DMS53 treated with DMSO at 0.1 percent for 48 hours (cell line): Measurements from ENCODE around the gene GRAMD2B.
"Not testable (repeated sequence)": the region's sequence is repeated elsewhere in the genome, so short reads cannot be mapped to it uniquely, and the experiment has no call there.

Experiments used
- DNase-seq: peaks from one replicate; lab custom pipeline; 2025; ENCODE audit not compliant: unreplicated experiment; lab: John Stamatoyannopoulos, UW

The GRAMD2B gene

GRCh38 chr5:126403876-126404275 is 19.3 kb upstream of the GRAMD2B start:
- no peak for DNase-seq

- no peak for DNase-seq
Observed at GRCh38 chr5:126410623-126411022, 12.6 kb upstream of the GRAMD2B start.

DNA sequence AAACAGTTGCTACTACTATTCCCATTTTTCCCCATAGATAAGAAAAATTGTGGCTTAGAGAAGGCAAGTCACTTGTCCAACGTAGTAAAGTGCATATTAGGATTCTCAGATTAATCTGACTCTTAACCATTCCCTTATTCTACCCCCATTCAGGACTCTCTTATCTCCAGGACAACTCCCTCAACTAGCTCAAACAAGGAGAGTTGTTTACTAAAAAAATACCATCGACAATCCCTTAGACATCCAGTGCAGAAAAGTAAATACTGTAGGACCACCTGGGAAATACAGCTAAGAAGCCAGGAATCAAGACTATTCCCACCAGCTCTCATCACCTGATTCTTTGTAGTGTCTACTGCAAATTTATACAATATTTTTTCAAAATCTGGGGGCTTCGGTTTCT is 9.4 kb upstream of the GRAMD2B start:
- no peak for DNase-seq

DNA sequence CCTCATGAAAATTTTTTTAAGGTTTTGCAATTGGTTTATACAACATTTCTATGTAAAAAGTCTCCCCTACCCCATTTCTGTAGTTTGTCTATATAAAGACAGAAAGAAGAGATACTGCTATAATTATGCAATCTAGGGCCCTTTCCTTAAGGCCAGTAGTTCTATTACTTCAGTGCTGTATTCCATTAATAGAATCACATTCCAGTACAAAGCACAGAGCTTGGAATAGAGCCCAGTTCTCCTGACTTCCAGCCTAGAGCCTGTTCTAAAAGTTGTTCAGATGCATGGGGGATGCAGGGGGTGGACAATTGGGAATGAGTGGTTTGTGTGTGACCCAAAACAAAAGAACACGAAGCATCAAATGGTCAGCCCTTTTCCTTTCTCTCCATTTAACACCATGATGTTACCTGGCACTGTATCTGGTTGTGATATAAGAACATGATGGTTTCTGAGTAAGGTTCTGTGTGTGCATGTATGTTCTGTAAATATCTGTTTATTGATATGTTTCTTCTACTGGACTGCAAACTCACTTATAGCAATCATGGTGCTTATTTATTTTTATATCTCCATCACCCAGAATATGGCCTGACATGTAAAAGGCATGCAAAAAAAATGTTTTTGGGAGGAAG is 8.2 kb upstream of the GRAMD2B start:
- DNase-seq, result no peak

- no peak for DNase-seq
Observed at GRCh38 chr5:126415789-126416188, 7.4 kb upstream of the GRAMD2B start.

DNA sequence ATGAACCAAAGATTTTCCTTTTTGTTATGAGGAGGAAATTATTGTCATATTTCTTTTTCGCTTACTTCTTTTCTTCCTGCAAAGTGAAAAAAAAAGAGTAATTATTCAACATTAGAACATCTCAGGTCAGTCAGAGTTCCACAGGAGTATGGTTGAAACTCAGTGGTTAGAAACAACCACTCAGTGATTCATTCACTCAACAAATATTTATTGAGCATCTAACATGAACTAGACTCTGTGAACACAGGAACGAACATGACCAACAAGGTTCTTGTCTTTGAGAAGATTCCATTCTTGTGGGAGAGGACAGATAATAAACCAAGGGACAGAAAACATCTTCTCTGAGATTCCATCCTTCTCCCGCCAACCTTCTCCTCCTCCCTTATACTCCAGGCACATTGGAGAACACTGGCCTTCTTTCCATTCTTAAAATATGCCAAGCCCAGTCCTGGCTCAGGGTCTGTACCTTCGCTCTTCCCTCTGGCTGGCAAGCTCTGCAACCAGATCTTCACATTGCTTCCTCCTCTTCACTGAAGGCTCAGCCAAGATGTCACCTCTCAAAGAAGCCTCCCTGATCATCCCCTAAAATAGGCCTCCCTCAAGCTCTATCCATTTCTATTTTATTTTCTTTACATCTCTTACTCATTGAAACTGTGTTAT is 6.8 kb upstream of the GRAMD2B start:
- no peak for DNase-seq

DNA sequence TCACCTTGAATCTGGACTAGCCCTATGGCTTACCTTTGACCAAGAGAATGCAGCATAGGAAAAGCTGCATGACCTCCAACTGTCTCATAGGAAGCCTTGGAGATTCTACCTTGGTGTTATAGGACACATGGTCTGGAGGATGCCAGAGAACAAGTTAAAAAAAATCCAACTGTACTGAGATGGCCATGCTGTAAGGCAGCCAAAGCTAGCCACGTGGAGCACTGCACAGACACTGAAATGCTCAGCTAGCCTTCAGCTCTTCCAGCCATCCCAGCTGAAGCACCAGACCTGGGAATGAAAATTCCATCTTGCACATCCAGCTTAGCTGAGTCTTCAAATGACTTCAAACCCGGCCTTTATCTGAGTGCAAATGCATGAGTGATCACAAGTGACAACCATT is 6.0 kb upstream of the GRAMD2B start:
- DNase-seq, result no peak

DNA sequence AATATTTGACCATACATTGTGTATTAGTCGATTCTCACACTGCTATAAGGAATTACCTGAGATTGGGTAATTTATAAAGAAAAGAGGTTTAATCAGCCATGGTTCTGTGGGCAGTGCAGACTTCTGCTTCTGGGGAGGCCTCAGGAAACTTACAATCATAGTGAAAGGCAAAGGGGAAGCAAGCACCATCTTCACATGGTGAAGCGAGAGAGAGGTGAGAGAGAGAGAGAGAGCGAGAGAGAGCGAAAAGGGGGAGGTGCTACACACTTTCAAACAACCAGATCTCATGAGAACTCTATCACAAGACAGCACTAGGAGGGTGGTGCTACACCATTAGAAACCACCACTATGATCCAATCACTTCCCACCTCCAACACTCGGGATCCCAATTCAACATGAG is 4.1 kb upstream of the GRAMD2B start:
- DNase-seq, result no peak

- no peak for DNase-seq
Observed at GRCh38 chr5:126428421-126428820, 5.2 kb downstream of the GRAMD2B start.

GRCh38 chr5:126430631-126431030 is 7.4 kb downstream of the GRAMD2B start:
- DNase-seq, result no peak

DNA sequence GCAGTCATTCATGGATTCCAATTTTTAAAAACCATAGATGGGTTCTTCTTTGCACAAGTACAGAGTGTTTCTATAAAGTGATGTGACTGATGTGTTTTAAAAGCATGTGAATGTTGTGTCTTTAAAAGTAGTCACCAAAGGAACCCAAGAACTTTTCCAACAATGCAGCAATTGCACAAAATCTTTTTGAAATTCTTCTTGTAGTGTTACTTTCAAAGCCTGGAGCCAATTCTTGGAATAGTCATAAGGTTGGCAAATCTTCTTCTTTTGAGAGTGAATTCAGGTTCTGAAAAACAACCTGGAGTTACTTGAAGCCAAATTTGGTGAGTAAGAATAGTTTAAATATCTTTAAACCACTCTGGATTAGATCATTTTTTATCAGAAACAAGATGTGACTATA is 10.5 kb downstream of the GRAMD2B start:
- no peak for DNase-seq

GRCh38 chr5:126435261-126435660 is 12.1 kb downstream of the GRAMD2B start:
- DNase-seq, result no peak

- DNase-seq, result no peak
Observed at GRCh38 chr5:126435714-126436113, 12.5 kb downstream of the GRAMD2B start.

- no peak for DNase-seq
Observed at GRCh38 chr5:126437721-126438120, 14.5 kb downstream of the GRAMD2B start.

DNA sequence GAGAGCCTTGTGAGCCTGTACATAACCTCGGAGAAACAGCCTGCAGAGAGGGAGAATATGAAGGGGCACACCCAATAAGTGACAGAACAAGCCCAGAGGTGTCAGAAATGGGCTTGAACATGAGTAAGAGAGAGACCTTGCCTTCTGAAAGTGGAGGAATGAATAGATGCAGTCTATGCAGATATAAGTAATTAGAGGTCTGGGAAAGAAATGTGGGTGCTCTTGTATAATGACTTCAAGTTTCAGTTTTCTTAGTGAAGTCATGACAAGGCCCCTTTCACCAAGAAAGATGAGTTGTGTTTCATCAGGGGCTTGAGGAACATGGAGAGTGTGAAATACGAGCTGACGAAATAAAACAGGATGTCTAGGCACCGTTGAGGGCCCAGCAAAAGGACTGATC is 15.1 kb downstream of the GRAMD2B start:
- DNase-seq, result no peak

GRCh38 chr5:126438868-126439267 is 15.7 kb downstream of the GRAMD2B start:
- DNase-seq, result no peak

DNA sequence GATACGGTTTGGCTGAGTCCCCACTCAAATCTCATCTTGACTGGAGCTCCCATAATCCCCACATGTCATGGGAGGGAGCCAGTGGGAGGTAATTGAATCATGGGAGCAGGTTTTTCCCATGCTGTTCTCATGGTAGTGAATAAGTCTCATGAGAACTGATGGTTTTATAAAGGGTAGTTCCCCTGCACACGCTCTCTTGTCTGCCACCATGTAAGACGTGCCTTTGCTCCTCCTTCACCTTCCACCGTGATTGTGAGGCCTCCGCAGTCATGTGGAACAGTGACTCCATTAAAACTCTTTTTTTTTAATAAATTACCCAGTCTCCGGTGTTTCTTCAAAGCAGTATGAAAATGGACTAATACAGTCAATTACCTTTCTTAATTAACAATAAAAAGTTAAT is 16.5 kb downstream of the GRAMD2B start:
- DNase-seq, result not testable (repeated sequence)

DNA sequence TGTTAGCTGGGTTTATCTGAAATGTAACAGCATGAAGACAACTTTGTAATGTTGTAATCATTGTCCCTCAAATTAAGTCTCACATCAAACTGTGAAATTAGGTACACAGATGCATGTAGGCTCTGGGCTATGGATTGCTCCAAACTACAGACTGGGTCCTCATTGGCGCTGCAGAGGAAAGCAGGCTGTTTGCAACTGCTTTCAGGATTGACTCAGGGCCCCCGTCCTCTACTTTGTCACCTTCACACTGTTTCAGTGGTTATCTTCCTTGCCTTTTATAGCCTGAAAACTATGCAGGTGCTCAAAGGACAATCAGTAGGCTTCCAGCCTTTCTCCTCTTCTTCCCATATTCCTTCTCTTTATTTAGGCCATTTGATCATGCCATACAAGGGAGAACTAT is 18.0 kb downstream of the GRAMD2B start:
- no peak for DNase-seq

- DNase-seq, result no peak
Observed at GRCh38 chr5:126443374-126443851, 20.2 kb downstream of the GRAMD2B start.

DNA sequence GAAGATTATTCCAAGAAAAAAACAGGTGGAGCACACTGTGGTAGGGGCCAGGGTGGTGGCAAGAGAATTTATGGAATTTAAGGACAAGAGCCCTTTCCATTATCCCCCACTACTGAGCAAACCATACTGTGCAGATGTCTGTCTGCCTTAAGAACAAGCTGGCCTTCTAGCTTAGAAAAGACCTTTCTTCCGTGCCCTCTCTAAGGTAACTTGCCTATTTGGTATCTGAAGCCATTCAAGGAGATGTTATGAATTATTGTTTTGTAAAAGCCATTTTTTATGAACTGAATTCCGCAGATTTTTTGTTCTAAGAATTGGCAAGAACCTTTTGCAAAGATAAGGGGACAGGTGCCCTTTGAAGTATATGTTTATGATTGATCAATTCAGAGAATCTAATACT is 20.9 kb downstream of the GRAMD2B start:
- no peak for DNase-seq

DNA sequence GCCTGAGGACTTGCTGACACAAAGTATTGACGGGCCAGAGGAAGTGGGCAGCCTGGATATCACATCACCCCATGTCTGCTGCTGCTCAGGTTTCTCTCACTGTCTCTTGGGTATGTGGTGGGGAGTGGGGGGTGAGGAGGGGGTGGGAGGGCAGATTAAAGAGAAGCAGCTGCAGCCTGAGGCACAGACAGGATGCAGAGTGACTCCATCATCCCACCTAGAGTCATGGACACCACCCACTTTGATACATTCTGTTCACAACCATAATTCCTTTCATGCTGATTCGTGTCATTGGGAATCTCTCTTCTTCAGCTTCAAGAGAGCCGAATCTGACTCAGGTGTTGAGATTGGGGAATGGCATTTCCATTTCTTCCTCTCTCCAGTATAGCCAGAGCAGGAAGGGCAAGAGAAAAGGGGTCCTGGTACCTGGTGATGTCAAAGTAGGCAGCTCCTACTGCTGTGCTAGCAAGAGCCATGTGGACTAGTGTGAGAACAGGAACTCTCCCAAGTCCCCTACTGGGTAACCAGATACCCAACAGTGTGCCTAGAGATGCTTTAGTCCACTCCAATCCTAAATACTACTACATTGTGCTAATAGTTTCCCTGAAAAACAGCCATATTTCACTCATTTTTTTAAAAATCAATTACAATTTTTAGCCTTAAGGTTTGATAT is 22.4 kb downstream of the GRAMD2B start:
- DNase-seq, result no peak

DNA sequence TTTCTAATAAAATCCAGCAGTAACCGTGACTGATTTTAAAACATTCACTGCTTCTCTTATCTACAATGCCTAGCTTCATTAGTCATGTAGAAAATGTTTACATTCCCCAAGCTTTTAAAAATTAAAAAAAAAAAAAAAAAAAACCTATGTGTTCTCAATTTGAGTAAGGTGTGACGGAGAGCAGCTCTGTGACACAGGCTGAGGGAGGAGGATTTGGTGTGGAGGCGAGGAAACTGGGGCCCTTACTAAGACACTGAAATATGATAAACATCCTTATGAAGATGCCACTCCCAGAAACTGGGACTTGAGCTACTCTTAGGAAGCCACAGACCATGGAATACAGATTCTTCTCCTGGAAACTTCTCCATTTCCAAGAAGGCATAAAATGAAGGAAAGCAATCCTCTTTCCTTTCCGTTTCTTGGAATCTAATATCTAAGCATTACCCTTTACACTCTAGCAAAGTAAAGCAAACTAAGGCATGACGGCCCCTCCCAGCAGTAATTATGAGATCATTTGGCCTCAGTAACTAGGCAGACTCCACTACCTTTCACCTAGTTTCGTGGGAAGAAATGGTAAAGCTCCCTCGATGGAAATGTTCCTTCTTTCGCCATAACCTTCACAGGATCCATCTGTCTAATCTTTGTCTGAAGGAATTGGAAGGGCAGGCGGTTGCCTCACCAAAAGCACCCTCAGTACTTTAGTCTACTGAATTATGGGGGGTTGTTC is 23.5 kb downstream of the GRAMD2B start:
- no peak for DNase-seq
